ENCODE measurements around the gene CISD1. TPM values are rescaled to one million over a fixed set of nuclear protein-coding genes. Genes with fewer than 3 reads are reported as not detected.

Gene CISD1
- polyA plus RNA-seq, 1 donor: 70.2 TPM

DNA sequence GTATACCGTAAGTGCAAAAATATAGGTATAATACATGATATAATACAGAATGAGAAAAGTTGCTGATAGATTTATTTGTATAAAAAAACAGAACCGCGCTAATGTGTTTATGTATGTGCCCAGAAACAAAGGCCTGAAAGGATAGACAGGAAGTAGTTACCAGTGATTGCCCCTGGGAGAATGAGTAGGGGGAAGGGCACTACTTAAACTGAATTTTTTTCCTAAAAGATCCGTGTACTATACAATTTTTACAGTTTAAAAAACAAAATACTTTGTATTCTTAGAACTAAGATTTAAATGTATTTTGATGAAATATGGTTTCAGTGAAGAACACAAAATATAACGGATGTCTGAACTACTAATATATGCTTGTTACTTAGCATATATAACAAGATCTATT lies 4.2 kb upstream of the CISD1 start:
- peaks cover 6% of the 10 kb centered on the region for H3K4me1 ChIP-seq (ENCODE audit: control insufficient read depth, insufficient read depth, low read length)
- H3K27me3 ChIP-seq (ENCODE audit: control insufficient read depth, insufficient read depth, low read length): no peaks in the 10 kb centered on the region
- H3K9me3 ChIP-seq (ENCODE audit: control insufficient read depth, low read depth, low read length): no peaks in the 10 kb centered on the region
- DNase-seq: no peak
- H3K27ac ChIP-seq (ENCODE audit: low read length): peak overlapping the region; percentile 98
- H3K36me3 ChIP-seq (ENCODE audit: control insufficient read depth, insufficient read depth, low read length): no peaks in the 10 kb centered on the region
- 59% methylated on average over 4 of the region's 5 CpGs for WGBS (ENCODE audit: insufficient coverage, low lambda C conversion rate)
- peak overlapping the region; percentile 92 for H3K4me3 ChIP-seq (ENCODE audit: low read length)

DNA sequence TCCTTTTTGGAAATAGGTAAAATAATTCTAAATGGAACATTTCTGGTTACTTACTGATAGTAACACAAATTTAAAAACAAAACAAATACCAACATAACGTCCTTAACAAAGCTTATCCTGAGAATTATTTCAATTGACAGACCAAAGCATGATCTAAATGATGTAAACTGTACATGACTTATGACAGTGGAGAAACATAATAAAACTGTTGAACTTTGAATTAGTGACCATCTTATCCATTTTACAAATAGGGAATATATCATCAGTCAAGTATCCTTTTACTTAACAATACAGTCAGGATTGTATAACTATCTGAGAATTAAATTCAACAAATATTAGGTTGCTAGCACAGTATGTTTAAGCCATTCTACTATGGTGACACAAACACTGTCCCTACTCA lies 3.7 kb upstream of the CISD1 start:
- Histone ChIP-seq H3K36me3 (ENCODE audit: control insufficient read depth, insufficient read depth, low read length) (no peaks in the 10 kb centered on the region), H3K4me1 (ENCODE audit: control insufficient read depth, insufficient read depth, low read length) (peaks cover 6% of the 10 kb centered on the region), H3K27me3 (ENCODE audit: control insufficient read depth, insufficient read depth, low read length) (no peaks in the 10 kb centered on the region), H3K27ac (ENCODE audit: low read length) (peak overlapping the region; percentile 98), H3K9me3 (ENCODE audit: control insufficient read depth, low read depth, low read length) (no peaks in the 10 kb centered on the region), H3K4me3 (ENCODE audit: low read length) (peak overlapping the region; percentile 92)
- peak in 1 of 2 donors; percentile 58 for DNase-seq
- WGBS (ENCODE audit: insufficient coverage, low lambda C conversion rate): 13% methylated on average over 1 of the region's 1 CpG

DNA sequence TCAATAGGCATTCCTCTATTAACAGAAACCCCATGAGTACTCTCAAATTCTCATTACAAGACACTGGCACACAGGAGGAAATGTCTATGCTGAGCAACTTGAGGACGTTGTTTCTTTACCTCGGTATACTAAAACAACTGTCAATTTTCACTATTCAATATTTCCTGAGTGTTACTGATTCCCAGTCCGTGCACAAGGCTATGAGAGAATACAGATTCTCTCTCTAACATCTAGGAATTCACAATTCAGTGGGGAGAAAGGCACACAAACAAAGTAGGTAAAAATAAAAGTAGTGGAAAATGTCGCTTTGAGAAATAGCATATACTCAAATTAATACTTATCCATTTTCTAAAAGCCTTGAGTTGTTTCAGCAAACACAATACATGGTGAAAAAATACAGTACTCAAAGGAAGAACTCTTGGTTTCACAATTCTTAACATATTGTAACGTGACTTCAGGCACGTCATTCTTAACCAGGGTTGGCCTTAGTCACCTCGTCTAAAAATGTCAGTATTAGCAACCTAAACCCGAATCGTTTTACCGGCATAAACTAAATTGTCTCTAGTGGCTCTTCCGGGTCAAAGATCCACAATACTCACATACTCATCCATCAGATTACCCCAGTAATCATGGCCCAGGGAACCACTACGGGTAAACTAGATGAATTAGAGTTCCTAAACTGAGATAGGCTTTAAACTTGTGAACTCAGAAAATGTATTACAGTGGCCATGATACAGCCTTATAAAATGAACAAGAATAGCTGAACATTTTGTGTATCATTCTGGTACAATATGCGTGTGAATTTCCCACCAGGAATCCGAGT lies 2.7 kb upstream of the CISD1 start:
- WGBS (ENCODE audit: insufficient coverage, low lambda C conversion rate): no CpG with 5 or more reads among the region's 14 CpGs
- DNase-seq: peak; percentile 68 to 86
- Histone ChIP-seq H3K4me3 (ENCODE audit: low read length) (peak overlapping the region; percentile 92), H3K27ac (ENCODE audit: low read length) (peak overlapping the region; percentile 98), H3K9me3 (ENCODE audit: control insufficient read depth, low read depth, low read length) (no peaks in the 10 kb centered on the region), H3K27me3 (ENCODE audit: control insufficient read depth, insufficient read depth, low read length) (no peaks in the 10 kb centered on the region), H3K36me3 (ENCODE audit: control insufficient read depth, insufficient read depth, low read length) (no peaks in the 10 kb centered on the region), H3K4me1 (ENCODE audit: control insufficient read depth, insufficient read depth, low read length) (peaks cover 9% of the 10 kb centered on the region)

DNA sequence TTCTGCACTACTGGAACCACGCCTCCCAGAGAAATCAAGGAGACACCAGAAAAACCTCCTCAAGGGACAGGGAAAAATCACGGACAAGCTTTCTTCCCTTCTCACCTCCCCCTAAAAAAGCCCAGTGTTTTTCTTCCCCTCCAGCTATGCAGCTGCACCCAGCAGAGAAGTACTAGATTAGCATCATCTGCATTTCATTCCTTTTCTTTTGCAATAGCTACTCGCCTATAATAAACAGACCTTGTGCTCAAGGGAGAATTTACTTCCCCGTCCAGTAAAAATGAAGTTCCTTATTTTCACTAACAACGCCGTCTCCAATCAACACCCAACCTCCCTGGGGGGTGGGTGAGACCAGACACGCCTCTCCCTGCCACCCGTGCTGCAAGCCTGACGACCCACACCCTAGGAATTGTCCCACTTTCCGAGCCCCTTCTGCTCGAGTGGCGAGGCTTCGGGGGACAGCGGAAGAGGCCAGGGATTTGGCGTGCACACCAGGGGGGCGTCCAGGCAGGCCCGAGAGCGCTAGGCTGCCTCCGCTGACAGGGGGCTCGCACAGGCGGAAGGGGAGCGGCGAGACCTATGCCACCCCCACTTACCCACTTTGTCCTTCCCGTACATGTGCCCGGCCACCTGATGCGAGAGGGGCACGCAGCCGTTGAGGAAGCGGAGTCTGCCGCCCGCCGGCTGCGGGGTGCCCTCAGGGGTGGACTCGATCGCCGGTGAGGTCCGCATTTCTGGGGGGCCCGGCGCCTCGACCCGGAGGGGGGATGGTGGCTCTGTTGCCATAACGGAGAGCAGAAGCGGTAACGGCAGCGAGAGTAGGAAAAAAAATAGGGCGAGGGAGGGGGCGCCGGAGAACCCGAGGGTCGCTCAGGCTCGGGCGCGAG lies 1.9 kb upstream of the CISD1 start:
- no peaks in the 10 kb centered on the region for H3K36me3 ChIP-seq (ENCODE audit: control insufficient read depth, insufficient read depth, low read length)
- no CpG with 5 or more reads among the region's 53 CpGs for WGBS (ENCODE audit: insufficient coverage, low lambda C conversion rate)
- H3K4me3 ChIP-seq (ENCODE audit: low read length): peak overlapping the region; percentile 92
- H3K9me3 ChIP-seq (ENCODE audit: control insufficient read depth, low read depth, low read length): no peaks in the 10 kb centered on the region
- no peaks in the 10 kb centered on the region for H3K27me3 ChIP-seq (ENCODE audit: control insufficient read depth, insufficient read depth, low read length)
- H3K4me1 ChIP-seq (ENCODE audit: control insufficient read depth, insufficient read depth, low read length): peaks cover 9% of the 10 kb centered on the region
- H3K27ac ChIP-seq (ENCODE audit: low read length): peak overlapping the region; percentile 98
- DNase-seq: peak; percentile 75 to 86

DNA sequence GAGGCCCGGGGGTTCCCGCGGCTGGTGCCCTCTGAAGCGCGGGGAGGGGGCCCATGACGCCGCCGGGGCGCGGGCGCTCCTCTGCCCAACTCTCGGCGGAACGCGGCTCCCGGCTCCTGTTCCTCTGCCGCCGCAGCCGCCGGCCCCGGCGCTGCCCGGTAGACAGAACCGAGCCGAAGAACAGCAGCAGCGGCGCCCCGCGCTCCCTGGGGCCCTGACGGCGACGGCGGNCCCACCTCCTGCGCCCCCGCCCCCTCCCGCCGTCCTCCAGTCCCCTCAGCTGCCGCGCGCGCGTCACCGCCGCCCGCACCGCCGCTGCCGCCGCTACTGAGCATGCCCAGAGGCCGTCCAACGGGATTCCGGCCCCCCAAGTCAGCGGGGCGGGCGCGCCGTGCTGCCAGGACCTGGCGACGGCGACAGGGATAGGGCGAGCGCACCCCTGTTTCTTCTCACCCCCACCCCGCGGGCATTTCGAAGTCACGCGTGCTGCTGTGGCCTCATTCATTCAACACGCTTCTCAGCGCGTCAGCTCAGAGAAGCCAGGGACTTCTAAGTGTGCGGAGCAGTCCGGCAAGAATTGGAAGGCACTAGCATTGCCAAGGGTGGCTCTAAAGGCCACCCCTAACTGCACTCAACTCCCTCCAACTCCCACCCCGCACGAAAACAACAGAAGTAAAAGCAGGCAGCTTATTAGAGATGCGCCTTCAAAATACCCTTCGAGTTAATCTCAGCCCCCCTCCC lies 1.1 kb upstream of the CISD1 start, which contains the start of gene IPMK:
Gene IPMK (minus strand): TSS at position 182 of the 741 bp plus-strand sequence. CDS start 283 bp downstream, outside the sequence.
- H3K27me3 ChIP-seq (ENCODE audit: control insufficient read depth, insufficient read depth, low read length): no peaks in the 10 kb centered on the region
- H3K36me3 ChIP-seq (ENCODE audit: control insufficient read depth, insufficient read depth, low read length): no peaks in the 10 kb centered on the region
- peaks cover 9% of the 10 kb centered on the region for H3K4me1 ChIP-seq (ENCODE audit: control insufficient read depth, insufficient read depth, low read length)
- peak; percentile 96 to 98 for DNase-seq
- H3K9me3 ChIP-seq (ENCODE audit: control insufficient read depth, low read depth, low read length): no peaks in the 10 kb centered on the region
- WGBS (ENCODE audit: insufficient coverage, low lambda C conversion rate): no CpG with 5 or more reads among the region's 76 CpGs
- peak within 1 kb of the TSS; percentile 98 for H3K27ac ChIP-seq (ENCODE audit: low read length)
- peak within 1 kb of the TSS; percentile 92 for H3K4me3 ChIP-seq (ENCODE audit: low read length)

DNA sequence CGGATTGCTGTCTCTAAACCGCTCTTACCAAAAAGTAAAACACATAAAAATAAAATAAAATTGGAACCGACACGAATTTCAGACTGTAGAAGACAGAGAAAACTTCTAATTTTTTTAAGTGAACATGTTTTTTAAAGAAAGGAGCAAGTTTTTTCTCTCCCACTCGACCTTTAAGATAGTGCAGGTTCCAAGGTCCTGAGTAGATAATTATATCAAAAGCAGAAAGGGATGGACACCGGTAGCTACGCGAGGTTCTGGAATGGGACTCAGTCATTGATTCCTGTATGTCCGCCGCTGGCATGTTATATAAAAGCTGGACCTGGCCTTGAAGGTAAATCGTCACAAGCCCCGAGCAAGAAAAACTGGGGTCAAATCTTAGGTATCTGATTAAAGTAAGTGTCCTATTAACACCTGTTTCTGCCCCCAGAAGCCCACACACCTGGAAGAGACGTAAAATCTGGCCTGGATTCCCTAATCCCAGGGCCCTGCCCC lies 462 bp upstream of the CISD1 start:
- no peaks in the 10 kb centered on the region for H3K36me3 ChIP-seq (ENCODE audit: control insufficient read depth, insufficient read depth, low read length)
- H3K27ac ChIP-seq (ENCODE audit: low read length): peak overlapping the region; percentile 93
- WGBS (ENCODE audit: insufficient coverage, low lambda C conversion rate): 0% methylated on average over 3 of the region's 13 CpGs
- H3K4me3 ChIP-seq (ENCODE audit: low read length): peak overlapping the region; percentile 66
- no peaks in the 10 kb centered on the region for H3K9me3 ChIP-seq (ENCODE audit: control insufficient read depth, low read depth, low read length)
- H3K4me1 ChIP-seq (ENCODE audit: control insufficient read depth, insufficient read depth, low read length): peaks cover 8% of the 10 kb centered on the region
- no peaks in the 10 kb centered on the region for H3K27me3 ChIP-seq (ENCODE audit: control insufficient read depth, insufficient read depth, low read length)
- DNase-seq: no peak

DNA sequence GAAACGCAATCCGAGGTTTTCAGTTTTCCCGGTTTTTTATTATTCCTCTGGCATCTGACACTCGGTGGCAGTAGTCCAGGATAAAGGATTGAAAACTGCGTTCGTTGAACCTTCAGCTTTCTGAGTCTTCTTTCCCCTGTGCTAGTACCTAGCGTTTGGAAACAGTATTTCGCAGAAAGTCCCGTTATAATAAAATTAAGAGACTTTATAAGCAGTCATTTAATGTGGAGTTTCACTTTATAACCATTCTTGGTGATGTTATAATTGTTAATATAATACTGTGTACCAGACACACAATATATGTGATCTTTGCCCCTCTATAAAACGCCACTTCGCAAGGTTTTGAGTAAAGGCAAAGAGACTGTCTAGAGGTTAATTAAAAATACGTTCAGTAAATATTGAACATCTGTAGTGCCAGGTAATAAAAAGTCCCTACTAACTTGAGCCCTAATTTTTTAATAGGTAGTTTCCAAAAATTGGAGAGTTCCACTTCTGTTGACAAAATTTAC lies 874 bp downstream of the CISD1 start:
- Histone ChIP-seq H3K27ac (ENCODE audit: low read length) (peak overlapping the region; percentile 92), H3K9me3 (ENCODE audit: control insufficient read depth, low read depth, low read length) (no peaks in the 10 kb centered on the region), H3K4me3 (ENCODE audit: low read length) (peak overlapping the region; percentile 72), H3K36me3 (ENCODE audit: control insufficient read depth, insufficient read depth, low read length) (no peaks in the 10 kb centered on the region), H3K4me1 (ENCODE audit: control insufficient read depth, insufficient read depth, low read length) (peaks cover 10% of the 10 kb centered on the region), H3K27me3 (ENCODE audit: control insufficient read depth, insufficient read depth, low read length) (no peaks in the 10 kb centered on the region)
- DNase-seq: peak in 1 of 2 donors; percentile 72
- 0% methylated on average over 3 of the region's 12 CpGs for WGBS (ENCODE audit: insufficient coverage, low lambda C conversion rate)

DNA sequence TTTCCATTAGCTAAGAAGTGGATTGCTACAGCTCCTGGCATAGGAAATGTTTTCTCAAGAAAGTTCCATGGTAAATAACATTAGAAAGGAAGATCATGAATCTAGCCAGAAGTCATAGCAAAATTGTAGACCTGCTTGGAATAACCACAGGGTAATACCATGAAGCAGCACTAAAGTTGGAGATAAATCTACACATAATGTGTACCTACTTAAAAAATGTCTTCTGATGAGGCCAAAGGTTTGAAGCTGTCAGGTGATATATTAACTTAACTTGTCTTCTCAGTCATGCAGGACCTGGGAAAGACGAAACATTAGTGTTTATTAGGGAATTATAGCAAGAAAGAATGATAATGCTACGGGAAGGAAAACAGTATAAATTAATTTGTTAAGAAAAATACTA lies 6.3 kb downstream of the CISD1 start:
- H3K27ac ChIP-seq (ENCODE audit: low read length): peak overlapping the region; percentile 77
- peak in 1 of 2 donors; percentile 81 for DNase-seq

DNA sequence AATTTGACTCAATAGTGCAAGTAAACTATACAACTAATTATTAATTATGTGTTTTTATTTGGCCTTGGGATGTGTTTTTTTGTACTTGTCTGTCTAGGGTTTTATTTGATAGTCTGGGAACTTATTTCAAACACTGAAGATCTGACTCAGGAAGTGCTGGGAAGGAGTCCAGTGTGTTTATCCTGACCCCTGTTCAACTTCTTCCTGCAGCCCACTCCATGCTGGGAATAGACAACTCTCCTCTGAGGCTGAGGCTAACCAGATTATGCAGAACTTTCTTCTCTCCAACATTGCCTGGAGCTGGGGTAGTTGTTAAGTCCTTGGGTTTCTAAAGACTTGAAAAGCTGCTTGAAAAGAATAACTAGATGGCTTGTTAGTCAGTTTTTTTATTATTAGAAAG lies 6.9 kb downstream of the CISD1 start:
- Histone ChIP-seq H3K36me3 (ENCODE audit: control insufficient read depth, insufficient read depth, low read length) (peaks cover 8% of the 10 kb centered on the region), H3K9me3 (ENCODE audit: control insufficient read depth, low read depth, low read length) (no peaks in the 10 kb centered on the region), H3K27ac (ENCODE audit: low read length) (peak overlapping the region; percentile 77), H3K4me3 (ENCODE audit: low read length) (peak overlapping the region; percentile 34), H3K4me1 (ENCODE audit: control insufficient read depth, insufficient read depth, low read length) (peaks cover 15% of the 10 kb centered on the region), H3K27me3 (ENCODE audit: control insufficient read depth, insufficient read depth, low read length) (no peaks in the 10 kb centered on the region)
- DNase-seq: peak in 1 of 2 donors; percentile 37

More for the DNA sequence above, 6.3 kb downstream of the CISD1 start:
- peaks cover 18% of the 10 kb centered on the region for H3K4me1 ChIP-seq (ENCODE audit: control insufficient read depth, insufficient read depth, low read length)
- WGBS (ENCODE audit: insufficient coverage, low lambda C conversion rate): 17% methylated on average over 2 of the region's 2 CpGs
- H3K9me3 ChIP-seq (ENCODE audit: control insufficient read depth, low read depth, low read length): no peaks in the 10 kb centered on the region
- no peaks in the 10 kb centered on the region for H3K27me3 ChIP-seq (ENCODE audit: control insufficient read depth, insufficient read depth, low read length)
- H3K36me3 ChIP-seq (ENCODE audit: control insufficient read depth, insufficient read depth, low read length): peaks cover 8% of the 10 kb centered on the region
- H3K4me3 ChIP-seq (ENCODE audit: low read length): peak overlapping the region; percentile 34

Measured in large intestine (tissue), 3 donors.